Gastrocnemius medialis (tissue), 4 donors: ENCODE measurements around the gene ADIPOR2. TPM values are rescaled to one million over a fixed set of nuclear protein-coding genes. Genes with fewer than 3 reads are reported as not detected.

Experiments used
- ATAC-seq, 2 donors: fragments of 150-250 bp; one replicate each; pipeline ENCODE4 v1.9.1; 2016
- DNase-seq, 2 donors: peaks; one replicate each; pipeline ENCODE4 v3.0.0-alpha.2; 2019
- H3K27ac ChIP-seq, 4 donors: fragments of 200-600 bp; sonication (generic); 1 replicate in 1 of 4; 2 replicates in 3 of 4; pipeline ENCODE4 v1.5.1; 2016 to 2018; ENCODE audit warnings: mild to moderate bottlenecking in 2 of 4, moderate library complexity in 1 of 4
- H3K27me3 ChIP-seq, 3 donors: fragments of 200-600 bp; sonication (generic) in 2 of 3; 1 replicate in 1 of 3; 2 replicates in 2 of 3; pipeline versions ENCODE4 v1.5.1 to v1.6.0; 2016 to 2019; ENCODE audit warnings: mild to moderate bottlenecking in 1 of 3, moderate library complexity in 1 of 3
- H3K36me3 ChIP-seq, 2 donors: fragments of 200-600 bp; sonication (generic) in 1 of 2; one replicate each; pipeline ENCODE4 v1.5.1; 2017 to 2018
- H3K4me1 ChIP-seq, 2 donors: fragments of 200-600 bp; sonication (generic) in 1 of 2; one replicate each; pipeline ENCODE4 v1.5.1; 2016 to 2017; ENCODE audit warnings: mild to moderate bottlenecking in 2 of 2
- H3K4me3 ChIP-seq, 4 donors: fragments of 200-600 bp; sonication (generic) in 3 of 4; 1 replicate in 1 of 4; 2 replicates in 3 of 4; pipeline ENCODE4 v1.5.1; 2016 to 2019; ENCODE audit warnings: mild to moderate bottlenecking in 2 of 4
- H3K9me3 ChIP-seq, 3 donors: fragments of 200-600 bp; sonication (generic) in 2 of 3; 1 replicate in 1 of 3; 2 replicates in 2 of 3; pipeline ENCODE4 v1.5.1; 2016 to 2019
- POLR2A ChIP-seq, 2 donors: fragments of 450-650 bp; IDR thresholded peaks; one replicate each; pipeline ENCODE4 v1.6.1; 2017; ENCODE audit warnings: antibody characterized with exemption in 2 of 2, mild to moderate bottlenecking in 2 of 2, moderate library complexity in 2 of 2
- in situ Hi-C, 4 donors: fragments of 200-750 bp; cut with MboI; loops; one replicate each; pipeline versions ENCODE4 v1.15.0 to v1.8.0; 2017; ENCODE audit warnings: low sequenced_read_pairs in 4 of 4
- intact Hi-C: fragments of 100-400 bp; cut with DNase I; formaldehyde crosslinking; loops from one replicate; pipeline ENCODE4 v1.15.1; 2023; ENCODE audit warnings: low total_unique reads
- total RNA-seq, 4 donors: library from RNA; depleted of rRNA; stranded (reverse); fragments of >200 nt; gene quantifications; one replicate each; pipeline versions ENCODE4 v1.1.0 to v1.2.3, GENCODE V29; 2016
- TF ChIP-seq, protein P1 (sequence below), 5 experiments: fragments of 450-650 bp in 3 of 5; fragments of 200-600 bp in 2 of 5; sonication (generic) in 2 of 5; IDR thresholded peaks in 4 of 5; conservative IDR thresholded peaks in 1 of 5; 1 replicate in 4 of 5; 2 replicates in 1 of 5; pipeline ENCODE4 v1.5.1; 2016 to 2019; ENCODE audit warnings: antibody characterized with exemption in 5 of 5, mild to moderate bottlenecking in 3 of 5, moderate library complexity in 3 of 5

Gene ADIPOR2
- total RNA-seq, 4 donors from 2014 or later, result 18.9 to 47.4 (median 25.1) TPM

DNA sequence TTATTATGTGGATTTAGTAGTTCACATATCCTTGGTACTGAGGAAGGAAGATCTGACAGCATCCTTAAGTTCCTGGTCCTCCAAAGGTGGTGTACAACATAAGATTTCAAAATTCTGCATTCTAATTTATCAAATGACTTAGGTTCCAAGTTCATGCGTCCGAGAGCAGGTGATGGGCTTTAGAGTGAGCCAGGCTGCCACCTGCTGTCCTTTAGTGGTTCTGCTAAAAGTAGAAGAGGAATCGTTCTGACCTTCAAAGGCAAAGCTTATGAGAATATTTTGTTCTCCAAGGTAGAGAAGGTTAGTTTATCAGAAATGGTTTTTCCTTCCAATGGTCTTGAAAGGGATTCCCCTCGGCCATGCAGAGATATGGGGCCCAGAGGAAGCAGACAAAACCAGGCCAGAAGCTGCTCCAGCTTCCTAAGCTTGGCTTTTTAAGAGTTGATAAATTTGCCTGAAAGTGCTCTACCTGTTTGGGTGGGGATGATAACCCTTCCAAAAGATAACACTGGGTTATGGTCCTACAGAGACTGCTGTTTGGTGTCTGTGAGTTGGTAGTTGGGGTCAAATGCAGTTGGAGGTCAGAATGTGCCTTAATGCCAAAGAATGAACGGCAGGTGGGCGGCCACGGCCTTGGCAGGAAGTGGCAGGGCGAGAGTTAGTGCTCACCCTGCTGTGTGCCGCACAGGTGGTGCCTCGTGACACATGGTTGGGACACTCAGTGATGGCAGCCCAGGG lies 100.4 kb downstream of the ADIPOR2 start:
- peaks cover 40 to 57% of the 10 kb centered on the region in 2 donors for H3K4me1 ChIP-seq
- in situ Hi-C loops (loop anchor here (5.0 kb wide), 3 partner anchors 139 to 146 kb away; no protein-coding TSS in a partner anchor), intact Hi-C loops (loop anchor here (1.0 to 2.0 kb wide), 2 partner anchors 100 to 139 kb away; partner anchors contain the start of gene ADIPOR2)
- ATAC-seq (peak; percentile 21 to 56), DNase-seq (peak in 1 of 2 donors; percentile 70)
- peak overlapping the region; percentile 2 to 48 (median 12) for H3K27ac ChIP-seq
- H3K9me3 ChIP-seq, result no peaks in the 10 kb centered on the region
- peaks cover 0 to 6% of the 10 kb centered on the region in 2 donors for H3K36me3 ChIP-seq
- TF ChIP-seq, protein P1, sequence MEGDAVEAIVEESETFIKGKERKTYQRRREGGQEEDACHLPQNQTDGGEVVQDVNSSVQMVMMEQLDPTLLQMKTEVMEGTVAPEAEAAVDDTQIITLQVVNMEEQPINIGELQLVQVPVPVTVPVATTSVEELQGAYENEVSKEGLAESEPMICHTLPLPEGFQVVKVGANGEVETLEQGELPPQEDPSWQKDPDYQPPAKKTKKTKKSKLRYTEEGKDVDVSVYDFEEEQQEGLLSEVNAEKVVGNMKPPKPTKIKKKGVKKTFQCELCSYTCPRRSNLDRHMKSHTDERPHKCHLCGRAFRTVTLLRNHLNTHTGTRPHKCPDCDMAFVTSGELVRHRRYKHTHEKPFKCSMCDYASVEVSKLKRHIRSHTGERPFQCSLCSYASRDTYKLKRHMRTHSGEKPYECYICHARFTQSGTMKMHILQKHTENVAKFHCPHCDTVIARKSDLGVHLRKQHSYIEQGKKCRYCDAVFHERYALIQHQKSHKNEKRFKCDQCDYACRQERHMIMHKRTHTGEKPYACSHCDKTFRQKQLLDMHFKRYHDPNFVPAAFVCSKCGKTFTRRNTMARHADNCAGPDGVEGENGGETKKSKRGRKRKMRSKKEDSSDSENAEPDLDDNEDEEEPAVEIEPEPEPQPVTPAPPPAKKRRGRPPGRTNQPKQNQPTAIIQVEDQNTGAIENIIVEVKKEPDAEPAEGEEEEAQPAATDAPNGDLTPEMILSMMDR (IDR thresholded peaks at IDR 0.05 in 4 of 5, conservative IDR thresholded peaks at IDR 0.05 in 1 of 5), result peak; percentile 80 to 89 (median 84)
- no peak for TF ChIP-seq POLR2A (IDR thresholded peaks at IDR 0.05)
- H3K27me3 ChIP-seq, result no peaks in the 10 kb centered on the region
- no peak overlapping the region for H3K4me3 ChIP-seq

DNA sequence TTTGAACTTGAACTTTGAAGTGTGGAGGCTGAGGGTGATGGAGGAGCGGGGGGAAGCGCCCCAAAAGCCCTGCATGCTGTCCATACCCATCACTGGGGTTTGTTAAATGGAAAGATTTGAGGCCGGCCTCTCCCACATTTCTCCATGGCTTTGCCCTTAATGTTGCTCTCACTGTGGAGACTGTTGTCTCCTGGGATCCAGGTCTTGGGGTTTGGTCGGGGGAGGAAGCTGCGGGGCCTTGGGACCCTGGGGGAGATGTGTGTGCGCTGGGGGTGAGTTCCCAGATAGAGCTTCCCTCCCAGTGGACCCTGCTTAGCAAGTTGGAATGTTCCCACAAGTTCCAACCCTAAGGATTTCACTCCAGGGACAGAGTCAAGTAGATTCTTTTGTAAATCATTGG lies 101.5 kb downstream of the ADIPOR2 start:
- no peak for DNase-seq

DNA sequence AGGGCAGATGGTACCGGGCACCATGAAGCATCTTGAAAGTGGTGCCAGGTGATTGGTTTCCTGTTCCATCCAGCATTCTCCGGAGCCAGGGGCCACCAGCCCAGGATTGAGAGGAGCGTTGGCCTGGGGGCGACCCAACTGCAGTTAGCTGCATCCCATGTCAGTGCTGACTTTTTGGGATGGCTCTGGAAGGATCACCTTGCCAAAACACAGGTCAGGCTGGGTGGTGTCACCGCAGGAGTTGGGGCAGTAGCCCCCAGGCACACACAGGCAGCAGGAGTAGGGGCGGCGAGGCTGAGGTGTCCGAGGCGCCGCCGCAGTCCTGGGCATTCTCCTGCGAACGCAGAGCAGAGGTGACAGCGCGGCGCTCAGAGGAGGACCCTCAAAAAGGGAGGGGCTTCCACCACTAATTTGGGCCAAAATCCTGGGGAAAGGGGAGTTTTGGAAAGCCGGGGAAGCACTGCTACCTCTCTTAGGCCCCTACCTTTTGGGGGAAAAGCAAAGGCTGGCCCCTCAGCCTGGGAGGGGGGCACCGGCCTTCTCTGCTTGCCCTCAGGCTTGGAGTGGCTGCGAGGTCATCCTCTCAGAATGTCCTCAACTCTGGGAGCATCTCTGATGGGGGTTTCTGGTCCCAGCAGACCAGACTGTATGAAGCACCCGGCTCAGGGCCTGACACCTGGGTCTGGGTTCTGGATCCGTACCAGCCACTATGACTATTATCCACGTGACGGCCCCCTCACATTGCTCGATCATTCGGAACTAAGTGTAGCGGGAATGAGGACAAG lies 102.7 kb downstream of the ADIPOR2 start:
- in situ Hi-C loops, result loop anchor here (5.0 kb wide), 3 partner anchors 141 to 146 kb away; no protein-coding TSS in a partner anchor

More for the DNA sequence above, 101.5 kb downstream of the ADIPOR2 start:
- Histone ChIP-seq H3K4me3 (no peak overlapping the region), H3K9me3 (no peaks in the 10 kb centered on the region), H3K36me3 (no peaks in the 10 kb centered on the region), H3K27me3 (no peaks in the 10 kb centered on the region), H3K27ac (no peak overlapping the region), H3K4me1 (peaks cover 32 to 47% of the 10 kb centered on the region in 2 donors)
- in situ Hi-C loops (loop anchor here (5.0 kb wide), 3 partner anchors 140 to 145 kb away; no protein-coding TSS in a partner anchor), intact Hi-C loops (no loop called here)
- no peak for ATAC-seq
- TF ChIP-seq, protein P1 (IDR thresholded peaks at IDR 0.05 in 4 of 5, conservative IDR thresholded peaks at IDR 0.05 in 1 of 5), result no peak
- TF ChIP-seq POLR2A (IDR thresholded peaks at IDR 0.05), result no peak

DNA sequence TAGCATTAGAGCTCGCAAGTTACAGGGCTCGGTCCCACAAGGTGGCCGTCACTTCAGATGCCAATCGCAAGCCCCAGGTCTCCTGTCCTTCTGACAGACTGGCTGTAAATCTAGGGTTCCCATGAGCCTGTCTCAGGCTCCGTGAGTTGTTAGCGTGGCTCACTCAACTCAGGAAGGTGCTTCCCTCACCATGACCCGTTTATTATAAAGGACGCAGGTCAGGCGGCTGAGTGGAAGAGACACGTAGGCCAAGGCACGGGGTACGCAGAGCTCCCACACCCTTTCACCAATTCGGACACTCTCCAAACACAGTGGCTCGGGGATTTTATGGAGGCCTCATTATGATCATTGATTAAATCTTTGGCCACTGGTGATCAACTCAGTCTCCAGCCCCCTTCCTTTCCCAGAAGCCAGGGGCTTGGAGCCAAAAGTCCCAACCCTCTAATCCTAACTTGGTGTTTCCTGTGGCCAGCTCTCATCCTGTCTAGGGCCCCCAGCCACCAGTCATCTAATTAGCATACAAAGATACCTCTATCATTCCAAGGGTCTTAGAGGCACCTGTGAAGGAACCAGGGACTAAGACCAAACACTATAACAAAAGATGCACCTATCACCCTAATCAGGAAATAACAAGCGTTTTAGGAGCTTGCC lies 103.7 kb downstream of the ADIPOR2 start:
- intact Hi-C loops (no loop called here), in situ Hi-C loops (loop anchor here (5.0 kb wide), 3 partner anchors 142 to 147 kb away; no protein-coding TSS in a partner anchor)
- no peak for ATAC-seq
- no peak for DNase-seq
- no peaks in the 10 kb centered on the region for H3K36me3 ChIP-seq
- H3K4me1 ChIP-seq, result peaks cover 29 to 31% of the 10 kb centered on the region in 2 donors
- TF ChIP-seq, protein P1 (IDR thresholded peaks at IDR 0.05 in 4 of 5, conservative IDR thresholded peaks at IDR 0.05 in 1 of 5), result no peak
- no peak for TF ChIP-seq POLR2A (IDR thresholded peaks at IDR 0.05)
- H3K27ac ChIP-seq, result peak overlapping the region; percentile 47 to 76 (median 74)
- no peak overlapping the region for H3K4me3 ChIP-seq
- H3K27me3 ChIP-seq, result no peaks in the 10 kb centered on the region
- H3K9me3 ChIP-seq, result no peaks in the 10 kb centered on the region

More for the DNA sequence above, 102.7 kb downstream of the ADIPOR2 start:
- no peaks in the 10 kb centered on the region for H3K36me3 ChIP-seq
- H3K27ac ChIP-seq, result peak overlapping the region; percentile 47 to 76 (median 74)
- DNase-seq (no peak), ATAC-seq (no peak)
- peaks cover 29 to 36% of the 10 kb centered on the region in 2 donors for H3K4me1 ChIP-seq
- no peaks in the 10 kb centered on the region for H3K27me3 ChIP-seq
- intact Hi-C loops, result no loop called here
- no peaks in the 10 kb centered on the region for H3K9me3 ChIP-seq
- H3K4me3 ChIP-seq, result no peak overlapping the region
- TF ChIP-seq, protein P1 (IDR thresholded peaks at IDR 0.05 in 4 of 5, conservative IDR thresholded peaks at IDR 0.05 in 1 of 5), result no peak
- no peak for TF ChIP-seq POLR2A (IDR thresholded peaks at IDR 0.05)
